Astrocyte (in vitro differentiated cells and primary cell): Measurements from ENCODE around the gene UPK2. TPM values are rescaled to one million over a fixed set of nuclear protein-coding genes. Genes with fewer than 3 reads are reported as not detected.

Experiments used
- DNase-seq: peaks from one replicate; pipeline ENCODE4 v3.0.0-alpha.2; 2010; ENCODE audit warnings: low read depth
- FAIRE-seq: peaks from 2 replicates; lab custom pipeline; 2011; peaks lifted over from hg19 to GRCh38; lab: Jason Lieb, UNC
- H2AFZ ChIP-seq: 2 replicates; pipeline ENCODE4 v1.6.0; 2012; ENCODE audit warnings: low read depth, low read length, inconsistent platforms
- H3K27ac ChIP-seq: 2 replicates; pipeline ENCODE4 v1.5.1; 2011; ENCODE audit warnings: low read depth, low read length, inconsistent platforms
- H3K27me3 ChIP-seq: 2 replicates; pipeline ENCODE4 v1.6.0; 2011; ENCODE audit warnings: low read length, inconsistent platforms; ENCODE audit not compliant: insufficient read depth
- H3K36me3 ChIP-seq: 2 replicates; pipeline ENCODE4 v1.5.1; 2011; ENCODE audit warnings: low read length, inconsistent platforms; ENCODE audit not compliant: insufficient read depth
- H3K4me1 ChIP-seq: 2 replicates; pipeline ENCODE4 v1.5.1; 2011; ENCODE audit warnings: low read length, inconsistent platforms; ENCODE audit not compliant: insufficient read depth
- H3K4me2 ChIP-seq: 2 replicates; pipeline ENCODE4 v1.6.0; 2012; ENCODE audit warnings: low read length, inconsistent platforms
- H3K4me3 ChIP-seq: 2 replicates; pipeline ENCODE4 v1.5.1; 2011; ENCODE audit warnings: low read depth, mild to moderate bottlenecking, low read length, inconsistent platforms; ENCODE audit not compliant: insufficient read depth
- H3K79me2 ChIP-seq: 2 replicates; pipeline ENCODE4 v1.6.0; 2012; ENCODE audit warnings: mild to moderate bottlenecking, low read length, inconsistent platforms; ENCODE audit not compliant: insufficient read depth
- H3K9ac ChIP-seq: 2 replicates; pipeline ENCODE4 v1.6.0; 2012; ENCODE audit warnings: mild to moderate bottlenecking, low read length, inconsistent platforms
- H3K9me3 ChIP-seq: 2 replicates; pipeline ENCODE4 v1.5.1; 2012; ENCODE audit warnings: low read depth, mild to moderate bottlenecking, low read length, inconsistent platforms; ENCODE audit not compliant: insufficient read depth
- H4K20me1 ChIP-seq: 2 replicates; pipeline ENCODE4 v1.6.0; 2012; ENCODE audit warnings: low read length, inconsistent platforms; ENCODE audit not compliant: insufficient read depth
- H3K27ac Mint-ChIP-seq: one replicate; pipeline ENCODE4 v1.8.0; 2021; ENCODE audit warnings: mild to moderate bottlenecking, mixed read lengths; ENCODE audit not compliant: unreplicated experiment
- H3K27me3 Mint-ChIP-seq: one replicate; pipeline ENCODE4 v1.8.0; 2021; ENCODE audit warnings: low read depth, mixed read lengths; ENCODE audit not compliant: unreplicated experiment
- H3K36me3 Mint-ChIP-seq: one replicate; pipeline ENCODE4 v1.8.0; 2021; ENCODE audit warnings: low read depth, mixed read lengths; ENCODE audit not compliant: unreplicated experiment
- H3K4me1 Mint-ChIP-seq: one replicate; pipeline ENCODE4 v1.8.0; 2021; ENCODE audit warnings: low read depth, mixed read lengths; ENCODE audit not compliant: unreplicated experiment
- H3K4me3 Mint-ChIP-seq: one replicate; pipeline ENCODE4 v1.8.0; 2021; ENCODE audit warnings: mild to moderate bottlenecking, moderate library complexity, mixed read lengths; ENCODE audit not compliant: unreplicated experiment
- H3K9me3 Mint-ChIP-seq: one replicate; pipeline ENCODE4 v1.8.0; 2021; ENCODE audit warnings: mild to moderate bottlenecking, mixed read lengths; ENCODE audit not compliant: unreplicated experiment
- EZH2 ChIP-seq: IDR thresholded peaks from 2 replicates; pipeline ENCODE4 v1.6.1; 2012; ENCODE audit warnings: mild to moderate bottlenecking, low read length, inconsistent platforms; ENCODE audit not compliant: insufficient read depth
- total RNA-seq: library from RNA; stranded (reverse); gene quantifications from 2 replicates; pipeline ENCODE4 v1.2.1, GENCODE V29; 2021
- TF ChIP-seq, protein P1 (sequence below): IDR thresholded peaks from 2 replicates; pipeline ENCODE4 v1.5.1; 2011; ENCODE audit warnings: low read depth, mild to moderate bottlenecking, inconsistent platforms, low read length, moderate library complexity; ENCODE audit not compliant: insufficient read depth

UPK2 gene
- total RNA-seq, 1 donor from 2014 or later = not detected

DNA sequence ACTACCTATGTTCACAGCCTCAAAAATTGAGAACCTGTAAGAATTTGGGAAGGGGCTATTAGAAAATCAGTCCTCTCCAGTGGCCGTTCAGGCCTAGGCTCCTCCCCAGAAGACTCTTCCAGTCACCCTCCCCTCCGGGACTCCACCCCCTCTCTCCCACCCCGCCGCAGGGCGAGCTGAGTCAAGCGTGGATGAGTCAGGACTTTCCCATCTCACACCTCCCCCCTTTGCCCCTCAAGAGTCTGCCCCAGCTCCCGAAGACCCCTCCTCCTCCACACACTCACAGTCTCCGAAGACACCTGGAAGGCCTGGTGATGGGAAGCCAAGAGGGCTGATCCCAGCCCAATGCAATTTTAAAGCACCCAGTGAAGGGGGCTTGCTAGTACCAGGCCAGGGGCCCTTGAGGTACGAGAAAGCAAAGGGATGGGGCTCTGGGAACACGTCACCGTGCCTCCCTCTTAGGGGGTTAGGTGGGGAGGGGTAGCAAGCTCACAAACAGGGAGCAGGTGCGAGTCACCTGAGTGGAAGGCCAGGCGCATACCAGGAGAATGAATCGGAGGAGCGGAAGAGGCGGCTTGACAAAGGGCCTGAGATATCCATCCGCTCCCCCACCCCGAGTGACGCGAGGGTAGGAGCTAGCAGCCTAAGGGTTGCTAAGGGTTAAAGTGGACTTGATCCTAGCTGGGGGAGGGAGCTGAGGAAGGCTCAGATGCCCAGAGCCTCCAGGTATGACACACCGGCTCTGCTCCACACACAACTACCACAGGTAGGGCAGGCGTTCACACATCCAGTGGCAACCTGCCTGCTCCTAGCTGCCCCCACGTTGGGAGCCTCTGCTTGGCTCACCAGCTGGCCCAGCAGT, 44.0 kb upstream of the UPK2 start:
- Histone ChIP-seq H3K36me3 (no peaks in the 10 kb centered on the region), H3K4me3 (peak overlapping the region; percentile 31), H2AFZ (no peak overlapping the region), H4K20me1 (peaks cover 26% of the 10 kb centered on the region), H3K4me2 (peak overlapping the region; percentile 81), H3K9ac (peak overlapping the region; percentile 86), H3K79me2 (peaks cover 86% of the 10 kb centered on the region), H3K27me3 (no peaks in the 10 kb centered on the region), H3K9me3 (no peaks in the 10 kb centered on the region), H3K4me1 (peaks cover 93% of the 10 kb centered on the region), H3K27ac (peak overlapping the region; percentile 98)
- Mint-ChIP-seq H3K4me1 (peaks cover 69% of the 10 kb centered on the region), H3K36me3 (peaks cover 6% of the 10 kb centered on the region), H3K9me3 (no peaks in the 10 kb centered on the region), H3K4me3 (peak overlapping the region; percentile 81), H3K27me3 (no peaks in the 10 kb centered on the region), H3K27ac (peak overlapping the region; percentile 100)
- TF ChIP-seq, protein P1, sequence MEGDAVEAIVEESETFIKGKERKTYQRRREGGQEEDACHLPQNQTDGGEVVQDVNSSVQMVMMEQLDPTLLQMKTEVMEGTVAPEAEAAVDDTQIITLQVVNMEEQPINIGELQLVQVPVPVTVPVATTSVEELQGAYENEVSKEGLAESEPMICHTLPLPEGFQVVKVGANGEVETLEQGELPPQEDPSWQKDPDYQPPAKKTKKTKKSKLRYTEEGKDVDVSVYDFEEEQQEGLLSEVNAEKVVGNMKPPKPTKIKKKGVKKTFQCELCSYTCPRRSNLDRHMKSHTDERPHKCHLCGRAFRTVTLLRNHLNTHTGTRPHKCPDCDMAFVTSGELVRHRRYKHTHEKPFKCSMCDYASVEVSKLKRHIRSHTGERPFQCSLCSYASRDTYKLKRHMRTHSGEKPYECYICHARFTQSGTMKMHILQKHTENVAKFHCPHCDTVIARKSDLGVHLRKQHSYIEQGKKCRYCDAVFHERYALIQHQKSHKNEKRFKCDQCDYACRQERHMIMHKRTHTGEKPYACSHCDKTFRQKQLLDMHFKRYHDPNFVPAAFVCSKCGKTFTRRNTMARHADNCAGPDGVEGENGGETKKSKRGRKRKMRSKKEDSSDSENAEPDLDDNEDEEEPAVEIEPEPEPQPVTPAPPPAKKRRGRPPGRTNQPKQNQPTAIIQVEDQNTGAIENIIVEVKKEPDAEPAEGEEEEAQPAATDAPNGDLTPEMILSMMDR = no peak
- no peak for TF ChIP-seq EZH2
- peak; percentile 89 for DNase-seq
- no peak for FAIRE-seq

DNA sequence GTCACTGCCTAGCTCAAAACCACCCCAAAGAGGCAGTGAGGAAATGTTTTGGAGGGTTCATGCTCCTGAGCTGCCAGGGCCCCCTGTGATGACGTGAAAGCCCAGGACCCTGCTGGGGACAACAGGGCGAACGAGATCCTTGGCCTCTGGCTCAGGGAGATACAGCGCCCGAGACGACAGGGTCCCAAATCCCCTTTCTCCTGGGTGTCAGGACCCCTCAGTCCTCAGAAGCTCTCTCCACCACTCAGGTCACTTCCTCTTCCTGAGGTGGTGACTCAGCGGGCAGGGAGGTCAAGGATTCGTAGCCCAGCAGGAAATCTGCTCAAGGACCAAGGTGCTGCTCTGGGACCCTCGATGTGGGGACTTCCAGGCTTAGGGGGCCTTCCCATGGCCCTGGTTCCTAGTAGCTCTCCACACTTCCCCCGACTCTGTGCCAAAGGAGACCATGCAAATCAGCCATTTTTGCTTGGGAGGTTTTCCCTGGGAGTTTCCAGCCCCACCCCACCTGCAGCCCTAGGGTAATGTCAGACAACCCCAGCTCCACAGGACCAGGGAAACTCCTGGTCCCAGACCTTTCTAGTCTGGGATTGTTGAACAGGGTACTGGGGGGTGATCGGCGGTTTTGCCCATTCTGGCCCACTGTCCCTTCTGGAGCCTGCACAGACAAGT, 43.2 kb upstream of the UPK2 start:
- Histone ChIP-seq H3K9me3 (no peaks in the 10 kb centered on the region), H3K27me3 (no peaks in the 10 kb centered on the region), H2AFZ (no peak overlapping the region), H4K20me1 (peaks cover 25% of the 10 kb centered on the region), H3K4me3 (no peak overlapping the region), H3K27ac (peak overlapping the region; percentile 98), H3K79me2 (peaks cover 86% of the 10 kb centered on the region), H3K9ac (peak overlapping the region; percentile 86), H3K36me3 (no peaks in the 10 kb centered on the region), H3K4me1 (peaks cover 94% of the 10 kb centered on the region), H3K4me2 (peak overlapping the region; percentile 81)
- Mint-ChIP-seq H3K4me3 (no peak overlapping the region), H3K36me3 (peaks cover 1% of the 10 kb centered on the region), H3K27me3 (no peaks in the 10 kb centered on the region), H3K27ac (peak overlapping the region; percentile 100), H3K4me1 (peaks cover 71% of the 10 kb centered on the region), H3K9me3 (no peaks in the 10 kb centered on the region)
- FAIRE-seq (no peak), DNase-seq (no peak)
- no peak for TF ChIP-seq EZH2
- TF ChIP-seq, protein P1 = no peak
